Esophagus muscularis mucosa (tissue), 3 donors: ENCODE data around the gene NUDCD2.

Source experiments
- POLR2AphosphoS5 ChIP-seq, 2 donors: sonication (generic); formaldehyde crosslinking; IDR thresholded peaks; one replicate each; pipeline ENCODE4 v1.6.1; 2017; ENCODE audit warnings: antibody characterized with exemption in 2 of 2
- TF ChIP-seq, protein P1 (sequence below), 3 experiments: fragments of 200-600 bp in 2 of 3; fragments of 450-650 bp in 1 of 3; sonication (generic) in 2 of 3; IDR thresholded peaks; one replicate each; pipeline ENCODE4 v1.5.1; 2017 to 2019; ENCODE audit warnings: antibody characterized with exemption in 3 of 3, mild to moderate bottlenecking in 2 of 3, moderate library complexity in 1 of 3

DNA sequence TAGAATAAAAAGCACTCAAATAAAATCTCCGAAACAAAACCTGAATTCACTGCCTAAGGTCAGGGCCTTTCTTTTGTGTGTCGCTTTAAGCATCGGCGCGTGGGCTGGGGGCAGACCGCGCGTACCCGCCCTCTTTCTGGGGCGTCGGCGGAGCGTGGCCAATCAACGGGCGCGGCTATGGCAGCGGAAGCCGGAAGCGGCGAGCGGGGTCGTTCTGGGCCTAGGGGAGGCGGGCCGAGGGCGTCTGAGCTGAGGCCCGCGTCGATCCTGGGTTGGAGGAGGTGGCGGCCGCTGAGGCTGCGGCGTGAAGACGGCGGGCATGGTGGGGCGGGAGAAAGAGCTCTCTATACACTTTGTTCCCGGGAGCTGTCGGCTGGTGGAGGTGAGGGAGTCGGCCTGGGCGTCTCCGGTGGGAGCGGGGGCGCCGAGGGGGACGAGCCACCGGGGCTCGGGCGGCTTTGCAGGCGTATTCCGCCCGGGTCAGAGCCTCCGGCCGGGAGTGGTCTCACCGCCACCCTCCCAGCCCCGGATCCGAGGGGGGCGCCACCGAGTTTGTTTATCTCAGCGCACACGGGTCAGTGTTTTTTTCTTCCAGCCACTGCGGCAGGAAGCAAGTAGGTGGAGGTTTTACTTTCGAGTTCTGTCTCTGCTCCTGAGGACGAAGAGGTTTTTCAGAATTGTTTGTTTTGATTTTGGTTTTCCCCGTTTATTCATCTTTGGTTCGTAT is 45.6 kb upstream of the NUDCD2 start, which contains the start of gene MAT2B:
- TF ChIP-seq, protein P1, sequence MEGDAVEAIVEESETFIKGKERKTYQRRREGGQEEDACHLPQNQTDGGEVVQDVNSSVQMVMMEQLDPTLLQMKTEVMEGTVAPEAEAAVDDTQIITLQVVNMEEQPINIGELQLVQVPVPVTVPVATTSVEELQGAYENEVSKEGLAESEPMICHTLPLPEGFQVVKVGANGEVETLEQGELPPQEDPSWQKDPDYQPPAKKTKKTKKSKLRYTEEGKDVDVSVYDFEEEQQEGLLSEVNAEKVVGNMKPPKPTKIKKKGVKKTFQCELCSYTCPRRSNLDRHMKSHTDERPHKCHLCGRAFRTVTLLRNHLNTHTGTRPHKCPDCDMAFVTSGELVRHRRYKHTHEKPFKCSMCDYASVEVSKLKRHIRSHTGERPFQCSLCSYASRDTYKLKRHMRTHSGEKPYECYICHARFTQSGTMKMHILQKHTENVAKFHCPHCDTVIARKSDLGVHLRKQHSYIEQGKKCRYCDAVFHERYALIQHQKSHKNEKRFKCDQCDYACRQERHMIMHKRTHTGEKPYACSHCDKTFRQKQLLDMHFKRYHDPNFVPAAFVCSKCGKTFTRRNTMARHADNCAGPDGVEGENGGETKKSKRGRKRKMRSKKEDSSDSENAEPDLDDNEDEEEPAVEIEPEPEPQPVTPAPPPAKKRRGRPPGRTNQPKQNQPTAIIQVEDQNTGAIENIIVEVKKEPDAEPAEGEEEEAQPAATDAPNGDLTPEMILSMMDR (IDR thresholded peaks at IDR 0.05): peak; percentile 41 to 53 (median 49)
- TF ChIP-seq POLR2AphosphoS5 (IDR thresholded peaks at IDR 0.05): peak; percentile 92 to 97
